ENCODE data around the gene GPC6. TPM values are rescaled to one million over a fixed set of nuclear protein-coding genes. Genes with fewer than 3 reads are reported as not detected.

Gene GPC6
- total and polyA plus RNA-seq, 2 donors (not counting 3 experiments of a cell fraction or from before 2014, with no cell fraction given): 0.01 TPM; not detected in 1

DNA sequence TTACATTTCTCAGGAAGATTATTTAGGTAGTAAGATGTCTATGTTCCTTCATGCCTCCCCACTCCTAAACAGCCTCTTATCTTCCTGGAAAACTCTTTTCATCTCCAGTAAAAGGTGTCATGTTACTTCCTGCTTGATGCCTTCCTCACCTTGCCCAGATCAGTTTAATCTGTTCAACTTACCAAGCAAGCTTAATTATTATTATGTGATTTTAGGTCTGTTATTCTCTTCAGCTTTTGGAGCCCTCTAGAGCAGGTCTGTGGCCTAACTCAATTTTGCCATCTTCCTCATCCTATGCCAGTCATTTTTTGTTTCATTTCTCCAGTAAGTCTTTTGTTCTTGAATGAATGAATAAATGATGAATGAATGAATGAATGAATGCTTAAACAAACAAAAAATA, 724.5 kb downstream of the GPC6 start:
- no TSS peak for BruUV-seq (replicated peaks)
- no peak overlapping the region for H3K27ac ChIP-seq (ENCODE audit: insufficient read depth, low read depth, low read length)
- dilution Hi-C loops (cut with MboI; ENCODE audit: extremely low pct_ligation_motif_present, low sequenced_read_pairs): no loop called here
- H2AFZ ChIP-seq (ENCODE audit: low read depth, low read length): no peak overlapping the region
- no peaks in the 10 kb centered on the region for H4K20me1 ChIP-seq (replicated peaks; ENCODE audit: control insufficient read depth, extremely low read depth, insufficient read depth, low read length)
- no peaks in the 10 kb centered on the region for H3K79me2 ChIP-seq (ENCODE audit: control insufficient read depth, insufficient read depth, low read length)
- no peaks in the 10 kb centered on the region for H3K9me1 ChIP-seq (replicated peaks; ENCODE audit: control insufficient read depth, extremely low read depth, insufficient read depth, low read length)
- CTCF ChIA-PET: no interaction called here
- no peaks in the 10 kb centered on the region for H3K36me3 ChIP-seq (ENCODE audit: control insufficient read depth in 2 of 2, extremely low read depth in 1 of 2, insufficient read depth in 2 of 2, low read length in 2 of 2)
- no peaks in the 10 kb centered on the region for H3K4me1 ChIP-seq (ENCODE audit: control insufficient read depth, extremely low read depth, insufficient read depth, low read length)
- no peak overlapping the region for H3K4me3 ChIP-seq (replicated peaks in 1 of 3; ENCODE audit: insufficient read depth in 1 of 3, low read depth in 1 of 3, low read length in 3 of 3)
- POLR2A ChIA-PET: no interaction called here
- H3K4me2 ChIP-seq (ENCODE audit: insufficient read depth, low read length): no peak overlapping the region
- TF ChIP-seq EZH2 (IDR thresholded peaks at IDR 0.05; ENCODE audit: borderline replicate concordance, low read depth, low read length, severe bottlenecking): no peak
- no peak for TF ChIP-seq MYC (IDR thresholded peaks at IDR 0.05; ENCODE audit: low read depth, low read length)
- TF ChIP-seq POLR2A (IDR thresholded peaks at IDR 0.05; ENCODE audit: low read depth, low read length): no peak
- TF ChIP-seq, protein P1, sequence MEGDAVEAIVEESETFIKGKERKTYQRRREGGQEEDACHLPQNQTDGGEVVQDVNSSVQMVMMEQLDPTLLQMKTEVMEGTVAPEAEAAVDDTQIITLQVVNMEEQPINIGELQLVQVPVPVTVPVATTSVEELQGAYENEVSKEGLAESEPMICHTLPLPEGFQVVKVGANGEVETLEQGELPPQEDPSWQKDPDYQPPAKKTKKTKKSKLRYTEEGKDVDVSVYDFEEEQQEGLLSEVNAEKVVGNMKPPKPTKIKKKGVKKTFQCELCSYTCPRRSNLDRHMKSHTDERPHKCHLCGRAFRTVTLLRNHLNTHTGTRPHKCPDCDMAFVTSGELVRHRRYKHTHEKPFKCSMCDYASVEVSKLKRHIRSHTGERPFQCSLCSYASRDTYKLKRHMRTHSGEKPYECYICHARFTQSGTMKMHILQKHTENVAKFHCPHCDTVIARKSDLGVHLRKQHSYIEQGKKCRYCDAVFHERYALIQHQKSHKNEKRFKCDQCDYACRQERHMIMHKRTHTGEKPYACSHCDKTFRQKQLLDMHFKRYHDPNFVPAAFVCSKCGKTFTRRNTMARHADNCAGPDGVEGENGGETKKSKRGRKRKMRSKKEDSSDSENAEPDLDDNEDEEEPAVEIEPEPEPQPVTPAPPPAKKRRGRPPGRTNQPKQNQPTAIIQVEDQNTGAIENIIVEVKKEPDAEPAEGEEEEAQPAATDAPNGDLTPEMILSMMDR (IDR thresholded peaks at IDR 0.05; ENCODE audit: extremely low read depth in 1 of 2, insufficient read depth in 1 of 2, low read depth in 1 of 2, low read length in 2 of 2): no peak
- TF ChIP-seq, protein P2, sequence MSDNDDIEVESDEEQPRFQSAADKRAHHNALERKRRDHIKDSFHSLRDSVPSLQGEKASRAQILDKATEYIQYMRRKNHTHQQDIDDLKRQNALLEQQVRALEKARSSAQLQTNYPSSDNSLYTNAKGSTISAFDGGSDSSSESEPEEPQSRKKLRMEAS (IDR thresholded peaks at IDR 0.05; ENCODE audit: insufficient read depth, insufficient read length): no peak
- TF ChIP-seq JUN (IDR thresholded peaks at IDR 0.05; ENCODE audit: borderline replicate concordance, insufficient read depth, insufficient read length, low read depth): no peak
- TF ChIP-seq POLR2AphosphoS5 (IDR thresholded peaks at IDR 0.05; ENCODE audit: insufficient read depth, low read depth, low read length): no peak
- no peak for TF ChIP-seq GATA2 (IDR thresholded peaks at IDR 0.05; ENCODE audit: insufficient read depth, insufficient read length, low read depth, low read length)
- TF ChIP-seq FOS (IDR thresholded peaks at IDR 0.05; ENCODE audit: borderline replicate concordance, insufficient read depth, low read length): no peak
- H3K27me3 ChIP-seq (ENCODE audit: control insufficient read depth in 2 of 2, insufficient read depth in 2 of 2, low read length in 2 of 2): no peaks in the 10 kb centered on the region
- H3K9me3 ChIP-seq (replicated peaks; ENCODE audit: control insufficient read depth, insufficient read depth, low read length): peaks cover 2% of the 10 kb centered on the region
- intact Hi-C loops (cut with micrococcal nuclease): no loop called here
- no peak overlapping the region for H3K9ac ChIP-seq (replicated peaks; ENCODE audit: extremely low read depth, insufficient read depth, low read length)
- no peak for DNase-seq (ENCODE audit: low read depth, low spot score)
- FAIRE-seq: no peak

Measured in endothelial cell of umbilical vein (primary cell).